Measurements from ENCODE around the gene TCF7L2.

TCF7L2 gene

DNA sequence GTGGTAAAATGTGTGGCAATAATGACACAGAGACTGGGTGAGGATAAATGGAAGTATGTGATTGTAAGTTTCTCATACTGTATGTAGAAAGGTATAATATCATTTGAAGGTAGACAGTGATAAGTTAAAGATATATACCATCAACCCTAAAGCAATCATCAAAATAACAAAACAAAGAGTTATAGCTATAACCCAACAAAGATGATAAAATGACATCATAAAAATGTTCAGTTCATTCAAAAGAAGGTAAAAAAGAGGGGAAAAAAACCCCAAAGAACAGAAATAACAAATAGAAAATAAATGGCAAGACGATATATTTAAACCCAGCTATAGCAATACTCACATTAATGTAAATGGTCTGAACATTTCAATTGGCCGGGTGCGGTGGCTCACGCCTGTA lies 17.4 kb upstream of the TCF7L2 start:
- TF ChIP-seq ZFP3 (CRISPR knock-in tag; IDR thresholded peaks at IDR 0.05) (no peak), TOX (CRISPR knock-in tag; IDR thresholded peaks at IDR 0.05; ENCODE audit: borderline replicate concordance) (no peak), ZC3H10 (CRISPR knock-in tag; IDR thresholded peaks at IDR 0.05) (no peak), GLIS3 (CRISPR knock-in tag; IDR thresholded peaks at IDR 0.05) (no peak), ZNF565 (CRISPR knock-in tag; conservative IDR thresholded peaks at IDR 0.05; ENCODE audit: low read depth) (no peak), ZFP30 (CRISPR knock-in tag; IDR thresholded peaks at IDR 0.05) (no peak), ZNF8 (CRISPR knock-in tag; IDR thresholded peaks at IDR 0.05) (no peak)
- TF ChIP-seq, protein P1, sequence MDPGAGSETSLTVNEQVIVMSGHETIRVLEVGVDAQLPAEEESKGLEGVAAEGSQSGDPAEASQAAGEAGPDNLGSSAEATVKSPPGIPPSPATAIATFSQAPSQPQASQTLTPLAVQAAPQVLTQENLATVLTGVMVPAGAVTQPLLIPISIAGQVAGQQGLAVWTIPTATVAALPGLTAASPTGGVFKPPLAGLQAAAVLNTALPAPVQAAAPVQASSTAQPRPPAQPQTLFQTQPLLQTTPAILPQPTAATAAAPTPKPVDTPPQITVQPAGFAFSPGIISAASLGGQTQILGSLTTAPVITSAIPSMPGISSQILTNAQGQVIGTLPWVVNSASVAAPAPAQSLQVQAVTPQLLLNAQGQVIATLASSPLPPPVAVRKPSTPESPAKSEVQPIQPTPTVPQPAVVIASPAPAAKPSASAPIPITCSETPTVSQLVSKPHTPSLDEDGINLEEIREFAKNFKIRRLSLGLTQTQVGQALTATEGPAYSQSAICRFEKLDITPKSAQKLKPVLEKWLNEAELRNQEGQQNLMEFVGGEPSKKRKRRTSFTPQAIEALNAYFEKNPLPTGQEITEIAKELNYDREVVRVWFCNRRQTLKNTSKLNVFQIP (CRISPR knock-in tag; IDR thresholded peaks at IDR 0.05; ENCODE audit: borderline replicate concordance, low read depth): no peak
- TF ChIP-seq, protein P2, sequence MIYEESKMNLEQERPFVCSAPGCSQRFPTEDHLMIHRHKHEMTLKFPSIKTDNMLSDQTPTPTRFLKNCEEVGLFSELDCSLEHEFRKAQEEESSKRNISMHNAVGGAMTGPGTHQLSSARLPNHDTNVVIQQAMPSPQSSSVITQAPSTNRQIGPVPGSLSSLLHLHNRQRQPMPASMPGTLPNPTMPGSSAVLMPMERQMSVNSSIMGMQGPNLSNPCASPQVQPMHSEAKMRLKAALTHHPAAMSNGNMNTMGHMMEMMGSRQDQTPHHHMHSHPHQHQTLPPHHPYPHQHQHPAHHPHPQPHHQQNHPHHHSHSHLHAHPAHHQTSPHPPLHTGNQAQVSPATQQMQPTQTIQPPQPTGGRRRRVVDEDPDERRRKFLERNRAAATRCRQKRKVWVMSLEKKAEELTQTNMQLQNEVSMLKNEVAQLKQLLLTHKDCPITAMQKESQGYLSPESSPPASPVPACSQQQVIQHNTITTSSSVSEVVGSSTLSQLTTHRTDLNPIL (CRISPR knock-in tag; IDR thresholded peaks at IDR 0.05; ENCODE audit: low read depth): no peak
- ATAC-seq: no peak

DNA sequence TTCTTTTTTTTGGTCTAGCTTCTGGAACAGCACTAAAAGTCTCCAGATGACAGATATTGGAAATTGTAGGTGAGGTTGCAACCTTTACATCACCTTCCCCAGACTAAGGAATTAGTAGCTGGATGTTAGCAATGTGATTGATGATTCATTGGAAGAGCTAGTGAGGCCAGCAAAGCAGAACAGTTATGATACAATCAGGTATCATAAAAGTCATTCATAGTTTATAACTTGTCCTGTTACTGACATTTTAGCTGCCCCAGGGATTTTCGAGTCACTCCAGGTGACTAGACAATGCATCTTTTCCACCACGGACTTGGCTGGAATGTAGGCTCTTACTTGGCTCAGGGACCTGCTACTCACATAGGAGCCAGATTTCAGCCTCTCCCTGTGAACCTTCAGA lies 15.9 kb upstream of the TCF7L2 start:
- no peak for TF ChIP-seq OSR1 (CRISPR knock-in tag; IDR thresholded peaks at IDR 0.05)
- no peak for TF ChIP-seq TOX (CRISPR knock-in tag; IDR thresholded peaks at IDR 0.05; ENCODE audit: borderline replicate concordance)
- TF ChIP-seq CSDC2 (CRISPR knock-in tag; IDR thresholded peaks at IDR 0.05): no peak
- TF ChIP-seq TCF4 (CRISPR knock-in tag; IDR thresholded peaks at IDR 0.05; ENCODE audit: borderline replicate concordance): no peak
- TF ChIP-seq ISL1 (CRISPR knock-in tag; IDR thresholded peaks at IDR 0.05): no peak
- no peak for TF ChIP-seq ZC3H10 (CRISPR knock-in tag; IDR thresholded peaks at IDR 0.05)
- TF ChIP-seq GLIS3 (CRISPR knock-in tag; IDR thresholded peaks at IDR 0.05): no peak
- no peak for ATAC-seq

DNA sequence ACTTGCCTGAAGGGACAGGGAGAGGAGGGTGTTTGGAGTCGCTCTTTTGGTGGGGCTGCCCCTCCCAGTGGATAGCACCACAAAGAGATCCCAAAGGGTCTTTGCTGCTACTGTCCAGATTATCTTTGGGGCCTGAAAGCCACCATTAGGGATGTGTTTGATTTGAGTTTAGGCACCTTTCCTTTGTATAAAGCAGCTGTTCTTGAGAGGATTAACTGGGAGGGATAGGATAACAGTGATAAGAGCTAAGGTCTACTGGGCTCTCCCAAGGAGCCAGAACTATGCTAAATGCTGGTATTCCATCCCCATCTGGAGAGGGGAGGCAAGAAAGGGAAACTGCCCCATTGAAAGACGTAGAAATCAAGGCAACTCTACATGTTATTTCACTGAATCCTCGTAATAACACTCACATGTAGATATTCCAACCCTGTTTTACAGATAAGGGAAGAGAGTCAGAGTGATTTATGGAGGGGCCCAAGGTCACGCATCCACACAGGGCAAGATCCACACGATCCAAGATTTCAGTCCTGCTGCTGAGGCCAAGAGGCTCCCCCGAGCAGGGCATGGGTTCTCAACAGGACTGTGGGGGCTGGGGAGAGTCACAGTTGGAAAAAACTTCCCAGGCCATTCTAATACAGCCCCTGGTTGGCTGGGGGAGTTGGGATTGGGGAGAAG lies 11.1 kb upstream of the TCF7L2 start:
- TF ChIP-seq ZNF70 (CRISPR knock-in tag; IDR thresholded peaks at IDR 0.05) (no peak), BACH2 (CRISPR knock-in tag; IDR thresholded peaks at IDR 0.05; ENCODE audit: borderline replicate concordance) (no peak), ISL1 (CRISPR knock-in tag; IDR thresholded peaks at IDR 0.05) (no peak), ZNF8 (CRISPR knock-in tag; IDR thresholded peaks at IDR 0.05) (no peak), ZFP30 (CRISPR knock-in tag; IDR thresholded peaks at IDR 0.05) (no peak), ZFP3 (CRISPR knock-in tag; IDR thresholded peaks at IDR 0.05) (no peak), ESRRG (CRISPR knock-in tag; IDR thresholded peaks at IDR 0.05) (no peak), GLIS3 (CRISPR knock-in tag; IDR thresholded peaks at IDR 0.05) (no peak), PPARA (CRISPR knock-in tag; IDR thresholded peaks at IDR 0.05; ENCODE audit: borderline replicate concordance) (no peak), CSDC2 (CRISPR knock-in tag; IDR thresholded peaks at IDR 0.05) (no peak)
- TF ChIP-seq, protein P3, sequence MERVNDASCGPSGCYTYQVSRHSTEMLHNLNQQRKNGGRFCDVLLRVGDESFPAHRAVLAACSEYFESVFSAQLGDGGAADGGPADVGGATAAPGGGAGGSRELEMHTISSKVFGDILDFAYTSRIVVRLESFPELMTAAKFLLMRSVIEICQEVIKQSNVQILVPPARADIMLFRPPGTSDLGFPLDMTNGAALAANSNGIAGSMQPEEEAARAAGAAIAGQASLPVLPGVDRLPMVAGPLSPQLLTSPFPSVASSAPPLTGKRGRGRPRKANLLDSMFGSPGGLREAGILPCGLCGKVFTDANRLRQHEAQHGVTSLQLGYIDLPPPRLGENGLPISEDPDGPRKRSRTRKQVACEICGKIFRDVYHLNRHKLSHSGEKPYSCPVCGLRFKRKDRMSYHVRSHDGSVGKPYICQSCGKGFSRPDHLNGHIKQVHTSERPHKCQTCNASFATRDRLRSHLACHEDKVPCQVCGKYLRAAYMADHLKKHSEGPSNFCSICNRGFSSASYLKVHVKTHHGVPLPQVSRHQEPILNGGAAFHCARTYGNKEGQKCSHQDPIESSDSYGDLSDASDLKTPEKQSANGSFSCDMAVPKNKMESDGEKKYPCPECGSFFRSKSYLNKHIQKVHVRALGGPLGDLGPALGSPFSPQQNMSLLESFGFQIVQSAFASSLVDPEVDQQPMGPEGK (CRISPR knock-in tag; IDR thresholded peaks at IDR 0.05; ENCODE audit: borderline replicate concordance): no peak
- TF ChIP-seq, protein P2 (CRISPR knock-in tag; IDR thresholded peaks at IDR 0.05; ENCODE audit: low read depth): no peak
- ATAC-seq: no peak

DNA sequence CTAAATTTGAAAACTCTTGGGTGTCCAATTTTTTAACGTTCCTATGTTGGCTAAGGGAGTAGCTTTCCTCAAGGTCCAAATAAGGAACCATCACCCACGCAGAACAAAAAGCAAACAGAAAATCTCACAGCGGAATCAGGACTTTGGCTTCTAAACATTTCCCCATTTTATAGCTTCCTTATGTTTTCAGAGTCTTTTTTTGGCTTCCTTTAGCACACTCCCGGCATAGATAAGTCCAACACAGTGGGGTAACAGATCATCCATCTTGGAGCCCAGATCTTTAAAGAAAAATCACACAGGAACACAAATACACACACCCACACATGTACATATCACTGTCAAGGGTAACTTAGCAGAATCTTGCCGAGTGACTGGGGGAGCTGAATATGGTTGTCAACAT lies 4.2 kb upstream of the TCF7L2 start:
- ATAC-seq: no peak
- TF ChIP-seq ARNTL (CRISPR knock-in tag; IDR thresholded peaks at IDR 0.05; ENCODE audit: borderline replicate concordance, low read depth): no peak
- no peak for TF ChIP-seq ZFP3 (CRISPR knock-in tag; IDR thresholded peaks at IDR 0.05)
- TF ChIP-seq, protein P2 (CRISPR knock-in tag; IDR thresholded peaks at IDR 0.05; ENCODE audit: low read depth): no peak
- TF ChIP-seq, protein P3 (CRISPR knock-in tag; IDR thresholded peaks at IDR 0.05; ENCODE audit: borderline replicate concordance): no peak
- TF ChIP-seq GLIS3 (CRISPR knock-in tag; IDR thresholded peaks at IDR 0.05): no peak
- TF ChIP-seq TCF4 (CRISPR knock-in tag; IDR thresholded peaks at IDR 0.05; ENCODE audit: borderline replicate concordance): no peak
- TF ChIP-seq CSDC2 (CRISPR knock-in tag; IDR thresholded peaks at IDR 0.05): no peak
- TF ChIP-seq RARB (CRISPR knock-in tag; IDR thresholded peaks at IDR 0.05): no peak
- no peak for TF ChIP-seq TOX (CRISPR knock-in tag; IDR thresholded peaks at IDR 0.05; ENCODE audit: borderline replicate concordance)
- no peak for TF ChIP-seq ZC3H10 (CRISPR knock-in tag; IDR thresholded peaks at IDR 0.05)
- TF ChIP-seq, protein P1 (CRISPR knock-in tag; IDR thresholded peaks at IDR 0.05; ENCODE audit: borderline replicate concordance, low read depth): no peak
- TF ChIP-seq PPARA (CRISPR knock-in tag; IDR thresholded peaks at IDR 0.05; ENCODE audit: borderline replicate concordance): no peak
- TF ChIP-seq ZFP30 (CRISPR knock-in tag; IDR thresholded peaks at IDR 0.05): no peak
- TF ChIP-seq BACH2 (CRISPR knock-in tag; IDR thresholded peaks at IDR 0.05; ENCODE audit: borderline replicate concordance): no peak

Data from SK-N-SH treated with all-trans-retinoic acid at 6 μM for 48 hours (cell line).